Measurements from ENCODE around the gene PKNOX2.

The PKNOX2 gene

GRCh38 chr11:125253795-125254525, 89.4 kb downstream of the PKNOX2 start:
- H3K27ac Mint-ChIP-seq, result no peak overlapping the region
- DNase-seq (ENCODE audit: low spot score in 2 of 2) (no peak), ATAC-seq (ENCODE audit: low read depth) (no peak)
- peaks cover 2% of the 10 kb centered on the region for H3K4me1 Mint-ChIP-seq
- H3K9me3 Mint-ChIP-seq, result no peaks in the 10 kb centered on the region
- peaks cover 4% of the 10 kb centered on the region for H3K27me3 Mint-ChIP-seq
- H3K4me3 Mint-ChIP-seq, result no peak overlapping the region
- no peaks in the 10 kb centered on the region for H3K36me3 Mint-ChIP-seq

GRCh38 chr11:125256541-125257189, 92.1 kb downstream of the PKNOX2 start:
- ATAC-seq (ENCODE audit: low read depth) (no peak), DNase-seq (ENCODE audit: low spot score in 2 of 2) (no peak)
- Mint-ChIP-seq H3K9me3 (no peaks in the 10 kb centered on the region), H3K36me3 (no peaks in the 10 kb centered on the region), H3K4me1 (peaks cover 2% of the 10 kb centered on the region), H3K27me3 (peaks cover 7% of the 10 kb centered on the region), H3K4me3 (no peak overlapping the region), H3K27ac (no peak overlapping the region)

GRCh38 chr11:125257190-125257579, 92.6 kb downstream of the PKNOX2 start:
- Mint-ChIP-seq H3K4me3 (no peak overlapping the region), H3K4me1 (peaks cover 2% of the 10 kb centered on the region), H3K36me3 (no peaks in the 10 kb centered on the region), H3K27ac (no peak overlapping the region), H3K9me3 (no peaks in the 10 kb centered on the region), H3K27me3 (peaks cover 9% of the 10 kb centered on the region)
- ATAC-seq (ENCODE audit: low read depth) (no peak), DNase-seq (ENCODE audit: low spot score in 2 of 2) (no peak)

GRCh38 chr11:125257751-125258150, 93.2 kb downstream of the PKNOX2 start:
- no peaks in the 10 kb centered on the region for H3K36me3 Mint-ChIP-seq
- no peaks in the 10 kb centered on the region for H3K9me3 Mint-ChIP-seq
- peaks cover 11% of the 10 kb centered on the region for H3K27me3 Mint-ChIP-seq
- H3K4me3 Mint-ChIP-seq, result no peak overlapping the region
- ATAC-seq (ENCODE audit: low read depth), result no peak
- no peak overlapping the region for H3K27ac Mint-ChIP-seq
- peaks cover 4% of the 10 kb centered on the region for H3K4me1 Mint-ChIP-seq
- no peak for DNase-seq (ENCODE audit: low spot score in 2 of 2)

GRCh38 chr11:125258291-125259032, 93.9 kb downstream of the PKNOX2 start:
- DNase-seq (ENCODE audit: low spot score in 2 of 2) (no peak), ATAC-seq (ENCODE audit: low read depth) (no peak)
- no peaks in the 10 kb centered on the region for H3K9me3 Mint-ChIP-seq
- peaks cover 13% of the 10 kb centered on the region for H3K27me3 Mint-ChIP-seq
- peaks cover 5% of the 10 kb centered on the region for H3K4me1 Mint-ChIP-seq
- H3K27ac Mint-ChIP-seq, result no peak overlapping the region
- H3K36me3 Mint-ChIP-seq, result no peaks in the 10 kb centered on the region
- H3K4me3 Mint-ChIP-seq, result no peak overlapping the region

- H3K4me3 Mint-ChIP-seq, result no peak overlapping the region
- no peaks in the 10 kb centered on the region for H3K9me3 Mint-ChIP-seq
Measured at GRCh38 chr11:125261588-125261987, 97.0 kb downstream of the PKNOX2 start.

GRCh38 chr11:125262194-125262829, 97.8 kb downstream of the PKNOX2 start:
- no peaks in the 10 kb centered on the region for H3K36me3 Mint-ChIP-seq
- no peak overlapping the region for H3K4me3 Mint-ChIP-seq

More at GRCh38 chr11:125261588-125261987, 97.0 kb downstream of the PKNOX2 start:
- no peak overlapping the region for H3K27ac Mint-ChIP-seq
- H3K36me3 Mint-ChIP-seq, result no peaks in the 10 kb centered on the region
- DNase-seq (ENCODE audit: low spot score in 2 of 2) (no peak), ATAC-seq (ENCODE audit: low read depth) (no peak)
- H3K27me3 Mint-ChIP-seq, result peaks cover 18% of the 10 kb centered on the region
- peaks cover 5% of the 10 kb centered on the region for H3K4me1 Mint-ChIP-seq

GRCh38 chr11:125262830-125263218, 98.3 kb downstream of the PKNOX2 start:
- Mint-ChIP-seq H3K27ac (no peak overlapping the region), H3K36me3 (no peaks in the 10 kb centered on the region), H3K27me3 (peaks cover 25% of the 10 kb centered on the region), H3K4me3 (no peak overlapping the region), H3K9me3 (no peaks in the 10 kb centered on the region), H3K4me1 (peaks cover 5% of the 10 kb centered on the region)
- DNase-seq (ENCODE audit: low spot score in 2 of 2) (no peak), ATAC-seq (ENCODE audit: low read depth) (no peak)

More at GRCh38 chr11:125262194-125262829, 97.8 kb downstream of the PKNOX2 start:
- DNase-seq (ENCODE audit: low spot score in 2 of 2) (no peak), ATAC-seq (ENCODE audit: low read depth) (no peak)
- Mint-ChIP-seq H3K27me3 (peaks cover 20% of the 10 kb centered on the region), H3K9me3 (no peaks in the 10 kb centered on the region), H3K27ac (no peak overlapping the region), H3K4me1 (peaks cover 5% of the 10 kb centered on the region)

GRCh38 chr11:125263268-125263790, 98.8 kb downstream of the PKNOX2 start:
- Mint-ChIP-seq H3K4me1 (peaks cover 3% of the 10 kb centered on the region), H3K27me3 (peaks cover 23% of the 10 kb centered on the region)
- DNase-seq (ENCODE audit: low spot score in 2 of 2), result no peak

GRCh38 chr11:125264100-125265022, 99.8 kb downstream of the PKNOX2 start:
- Mint-ChIP-seq H3K4me3 (no peak overlapping the region), H3K4me1 (peaks cover 3% of the 10 kb centered on the region), H3K27me3 (peaks cover 23% of the 10 kb centered on the region), H3K36me3 (no peaks in the 10 kb centered on the region), H3K9me3 (no peaks in the 10 kb centered on the region), H3K27ac (no peak overlapping the region)
- no peak for DNase-seq (ENCODE audit: low spot score in 2 of 2)
- no peak for ATAC-seq (ENCODE audit: low read depth)

More at GRCh38 chr11:125263268-125263790, 98.8 kb downstream of the PKNOX2 start:
- no peak for ATAC-seq (ENCODE audit: low read depth)
- H3K36me3 Mint-ChIP-seq, result no peaks in the 10 kb centered on the region
- no peak overlapping the region for H3K4me3 Mint-ChIP-seq
- no peak overlapping the region for H3K27ac Mint-ChIP-seq
- H3K9me3 Mint-ChIP-seq, result no peaks in the 10 kb centered on the region

GRCh38 chr11:125267548-125267947, 103.0 kb downstream of the PKNOX2 start:
- no peak overlapping the region for H3K27ac Mint-ChIP-seq
- no peaks in the 10 kb centered on the region for H3K9me3 Mint-ChIP-seq
- no peaks in the 10 kb centered on the region for H3K36me3 Mint-ChIP-seq
- H3K4me1 Mint-ChIP-seq, result peaks cover 3% of the 10 kb centered on the region
- H3K4me3 Mint-ChIP-seq, result no peak overlapping the region
- ATAC-seq (ENCODE audit: low read depth) (no peak), DNase-seq (ENCODE audit: low spot score in 2 of 2) (no peak)
- peaks cover 19% of the 10 kb centered on the region for H3K27me3 Mint-ChIP-seq

- Mint-ChIP-seq H3K27ac (no peak overlapping the region), H3K27me3 (peaks cover 15% of the 10 kb centered on the region), H3K9me3 (no peaks in the 10 kb centered on the region), H3K4me3 (no peak overlapping the region), H3K36me3 (no peaks in the 10 kb centered on the region), H3K4me1 (no peaks in the 10 kb centered on the region)
- no peak for ATAC-seq (ENCODE audit: low read depth)
- DNase-seq (ENCODE audit: low spot score in 2 of 2), result no peak
Measured at GRCh38 chr11:125268611-125269010, 104.1 kb downstream of the PKNOX2 start.

- H3K4me3 Mint-ChIP-seq, result no peak overlapping the region
- H3K9me3 Mint-ChIP-seq, result no peaks in the 10 kb centered on the region
- DNase-seq (ENCODE audit: low spot score in 2 of 2) (no peak), ATAC-seq (ENCODE audit: low read depth) (no peak)
- H3K4me1 Mint-ChIP-seq, result no peaks in the 10 kb centered on the region
- H3K36me3 Mint-ChIP-seq, result no peaks in the 10 kb centered on the region
- H3K27ac Mint-ChIP-seq, result no peak overlapping the region
- H3K27me3 Mint-ChIP-seq, result peaks cover 14% of the 10 kb centered on the region
Measured at GRCh38 chr11:125270106-125270505, 105.6 kb downstream of the PKNOX2 start.
